ENCODE results near the gene CD247.

Gene CD247

GRCh38 chr1:167467752-167468151, 50.6 kb downstream of the CD247 start:
- H3K9me2 ChIP-seq (replicated peaks; ENCODE audit: low read depth, low read length), result no peaks in the 10 kb centered on the region
- H3K79me2 ChIP-seq (ENCODE audit: insufficient read depth, low read length), result peaks cover 87% of the 10 kb centered on the region
- H3K4me3 ChIP-seq (ENCODE audit: low read length, poor library complexity, severe bottlenecking), result no peak overlapping the region
- H3K36me3 ChIP-seq (ENCODE audit: insufficient read depth, low read length), result peaks cover 12% of the 10 kb centered on the region; the same call in 1 of the 2 replicates
- TF ChIP-seq CTCF (conservative IDR thresholded peaks at IDR 0.05; ENCODE audit: low read length), result no peak
- no peak for TF ChIP-seq EZH2phosphoT487 (IDR thresholded peaks at IDR 0.05; ENCODE audit: borderline replicate concordance)
- no peak overlapping the region for H3K4me2 ChIP-seq (ENCODE audit: low read depth, low read length, poor library complexity, severe bottlenecking)
- no peaks in the 10 kb centered on the region for H3F3A ChIP-seq (ENCODE audit: low read depth)
- no peaks in the 10 kb centered on the region for H3K9me3 ChIP-seq (ENCODE audit: insufficient read depth, low read depth, low read length)
- peaks cover 16% of the 10 kb centered on the region for H4K20me1 ChIP-seq (ENCODE audit: insufficient read depth, low read length, poor library complexity, severe bottlenecking)
- no peak overlapping the region for H2AFZ ChIP-seq (ENCODE audit: low read length)
- H3K27me3 ChIP-seq (ENCODE audit: insufficient read depth, low read length, poor library complexity, severe bottlenecking), result no peaks in the 10 kb centered on the region
- H3K4me1 ChIP-seq (ENCODE audit: insufficient read depth, low read length, poor library complexity, severe bottlenecking), result peaks cover 1% of the 10 kb centered on the region
- H3K9ac ChIP-seq (ENCODE audit: low read depth, low read length, poor library complexity, severe bottlenecking), result no peak overlapping the region

- no peak for TF ChIP-seq EZH2phosphoT487 (IDR thresholded peaks at IDR 0.05; ENCODE audit: borderline replicate concordance)
- no peak for TF ChIP-seq CTCF (conservative IDR thresholded peaks at IDR 0.05; ENCODE audit: low read length)
- Histone ChIP-seq H4K20me1 (ENCODE audit: insufficient read depth, low read length, poor library complexity, severe bottlenecking) (peaks cover 18% of the 10 kb centered on the region), H2AFZ (ENCODE audit: low read length) (no peak overlapping the region), H3K4me3 (ENCODE audit: low read length, poor library complexity, severe bottlenecking) (no peak overlapping the region), H3K9me3 (ENCODE audit: insufficient read depth, low read depth, low read length) (no peaks in the 10 kb centered on the region), H3K4me2 (ENCODE audit: low read depth, low read length, poor library complexity, severe bottlenecking) (no peak overlapping the region), H3F3A (ENCODE audit: low read depth) (no peaks in the 10 kb centered on the region), H3K79me2 (ENCODE audit: insufficient read depth, low read length) (peaks cover 83% of the 10 kb centered on the region), H3K9me2 (replicated peaks; ENCODE audit: low read depth, low read length) (no peaks in the 10 kb centered on the region), H3K4me1 (ENCODE audit: insufficient read depth, low read length, poor library complexity, severe bottlenecking) (no peaks in the 10 kb centered on the region), H3K9ac (ENCODE audit: low read depth, low read length, poor library complexity, severe bottlenecking) (no peak overlapping the region), H3K27me3 (ENCODE audit: insufficient read depth, low read length, poor library complexity, severe bottlenecking) (no peaks in the 10 kb centered on the region), H3K36me3 (ENCODE audit: insufficient read depth, low read length) (peaks cover 17% of the 10 kb centered on the region; the same call in 1 of the 2 replicates)
These were observed 51.1 kb downstream of the CD247 start for GRCh38 chr1:167467126-167467710.

- H3K27me3 ChIP-seq (ENCODE audit: insufficient read depth, low read length, poor library complexity, severe bottlenecking), result no peaks in the 10 kb centered on the region
- H3K9me2 ChIP-seq (replicated peaks; ENCODE audit: low read depth, low read length), result no peaks in the 10 kb centered on the region
- no peaks in the 10 kb centered on the region for H3F3A ChIP-seq (ENCODE audit: low read depth)
- H3K36me3 ChIP-seq (ENCODE audit: insufficient read depth, low read length), result peaks cover 29% of the 10 kb centered on the region; the same call in 1 of the 2 replicates
- no peak overlapping the region for H3K4me3 ChIP-seq (ENCODE audit: low read length, poor library complexity, severe bottlenecking)
- peaks cover 81% of the 10 kb centered on the region; the same call in 1 of the 2 replicates for H3K79me2 ChIP-seq (ENCODE audit: insufficient read depth, low read length)
- H3K4me2 ChIP-seq (ENCODE audit: low read depth, low read length, poor library complexity, severe bottlenecking), result no peak overlapping the region
- peaks cover 18% of the 10 kb centered on the region for H4K20me1 ChIP-seq (ENCODE audit: insufficient read depth, low read length, poor library complexity, severe bottlenecking)
- H2AFZ ChIP-seq (ENCODE audit: low read length), result no peak overlapping the region
- H3K4me1 ChIP-seq (ENCODE audit: insufficient read depth, low read length, poor library complexity, severe bottlenecking), result no peaks in the 10 kb centered on the region
- H3K9ac ChIP-seq (ENCODE audit: low read depth, low read length, poor library complexity, severe bottlenecking), result no peak overlapping the region
- no peak for TF ChIP-seq CTCF (conservative IDR thresholded peaks at IDR 0.05; ENCODE audit: low read length)
- no peak for TF ChIP-seq EZH2phosphoT487 (IDR thresholded peaks at IDR 0.05; ENCODE audit: borderline replicate concordance)
- no peaks in the 10 kb centered on the region for H3K9me3 ChIP-seq (ENCODE audit: insufficient read depth, low read depth, low read length)
These were observed 52.6 kb downstream of the CD247 start for GRCh38 chr1:167465743-167466142.
